OCI-LY7 (cell line): ENCODE measurements around the gene APC.

ENCODE experiments used
- CTCF ChIP-seq: fragments of 200-600 bp; sonication (generic); conservative IDR thresholded peaks from 2 replicates; pipeline ENCODE4 v1.5.1; 2014; ENCODE audit warnings: mild to moderate bottlenecking, antibody characterized with exemption, low read length, moderate library complexity, mixed read lengths
- EZH2phosphoT487 ChIP-seq: fragments of 200-600 bp; sonication (generic); IDR thresholded peaks from 2 replicates; pipeline ENCODE4 v1.6.1; 2018; ENCODE audit warnings: low read depth, borderline replicate concordance, mild to moderate bottlenecking, mixed run types, antibody characterized with exemption, low read length, moderate library complexity, mixed read lengths

GRCh38 chr5:112795342-112795741, 57.7 kb downstream of the APC start:
- no peak for TF ChIP-seq CTCF
- no peak for TF ChIP-seq EZH2phosphoT487
